Naive thymus-derived CD4-positive, alpha-beta T cell (primary cell): Measurements from ENCODE around the gene TMEM236. TPM values are rescaled to one million over a fixed set of nuclear protein-coding genes. Genes with fewer than 3 reads are reported as not detected.

ENCODE experiments used
- ATAC-seq: fragments of 150-1000 bp; cut with Tn5 transposase; 2 replicates; pipeline ENCODE4 v1.10.0; 2021; ENCODE audit warnings: mild to moderate bottlenecking, moderate library complexity
- CTCF ChIA-PET: fragments of 350-600 bp; sonication (Branson Sonifier 250); formaldehyde crosslinking; loops from one replicate; lab custom pipeline; 2021; ENCODE audit warnings: antibody characterized with exemption; lab: Charles Lee
- POLR2A ChIA-PET: fragments of 350-600 bp; sonication (Branson Sonifier 250); formaldehyde crosslinking; loops from one replicate; lab custom pipeline; 2021; ENCODE audit warnings: antibody characterized with exemption, inconsistent platforms; lab: Charles Lee
- DNase-seq, 9 donors: peaks; one replicate each; pipeline versions ENCODE4 v3.0.0 to v3.0.0-alpha.2; 2020 to 2022; ENCODE audit warnings: mixed read lengths in 1 of 9
- H3K27ac ChIP-seq: one replicate; pipeline ENCODE4 v1.7.0; 2013; ENCODE audit warnings: mild to moderate bottlenecking, low read depth, low read length, moderate library complexity
- H3K27me3 ChIP-seq, 2 donors: one replicate each; pipeline ENCODE4 v1.7.0; 2013; ENCODE audit warnings: low read length in 2 of 2, mild to moderate bottlenecking in 2 of 2, moderate library complexity in 2 of 2; ENCODE audit not compliant: control insufficient read depth in 2 of 2, insufficient read depth in 2 of 2
- H3K36me3 ChIP-seq, 3 experiments: 1 replicate in 2 of 3; 2 replicates in 1 of 3; pipeline ENCODE4 v1.7.0; 2013; ENCODE audit warnings: low read length in 3 of 3, mild to moderate bottlenecking in 3 of 3, moderate library complexity in 1 of 3; ENCODE audit not compliant: insufficient read depth in 3 of 3, control insufficient read depth in 2 of 3
- H3K4me1 ChIP-seq, 2 donors: one replicate each; pipeline ENCODE4 v1.7.0; 2013; ENCODE audit warnings: low read length in 2 of 2, mild to moderate bottlenecking in 2 of 2, moderate library complexity in 1 of 2; ENCODE audit not compliant: control insufficient read depth in 2 of 2, insufficient read depth in 2 of 2
- H3K4me3 ChIP-seq: 2 replicates; pipeline ENCODE4 v1.7.0; 2013; ENCODE audit warnings: mild to moderate bottlenecking, low read length
- H3K9me3 ChIP-seq, 3 experiments: 1 replicate in 2 of 3; 2 replicates in 1 of 3; pipeline ENCODE4 v1.7.0; 2013; ENCODE audit warnings: low read length in 3 of 3; ENCODE audit not compliant: control insufficient read depth in 2 of 3
- H3K27ac Mint-ChIP-seq, 9 donors: one replicate each; pipeline ENCODE4 v1.8.0; 2020 to 2022; ENCODE audit warnings: mixed read lengths in 9 of 9, mild to moderate bottlenecking in 8 of 9, moderate library complexity in 5 of 9, inconsistent platforms in 2 of 9
- H3K27me3 Mint-ChIP-seq, 5 donors: one replicate each; pipeline ENCODE4 v1.8.0; 2021 to 2022; ENCODE audit warnings: mixed read lengths in 5 of 5, mild to moderate bottlenecking in 1 of 5
- H3K36me3 Mint-ChIP-seq, 5 donors: one replicate each; pipeline ENCODE4 v1.8.0; 2020 to 2022; ENCODE audit warnings: mixed read lengths in 5 of 5, mild to moderate bottlenecking in 3 of 5, inconsistent platforms in 1 of 5
- H3K4me1 Mint-ChIP-seq, 7 donors: one replicate each; pipeline ENCODE4 v1.8.0; 2020 to 2022; ENCODE audit warnings: mixed read lengths in 7 of 7, mild to moderate bottlenecking in 3 of 7, inconsistent platforms in 1 of 7
- H3K4me3 Mint-ChIP-seq, 10 donors: one replicate each; pipeline ENCODE4 v1.8.0; 2020 to 2022; ENCODE audit warnings: mild to moderate bottlenecking in 10 of 10, mixed read lengths in 10 of 10, moderate library complexity in 6 of 10, inconsistent platforms in 2 of 10
- H3K9me3 Mint-ChIP-seq, 11 donors: one replicate each; pipeline ENCODE4 v1.8.0; 2020 to 2022; ENCODE audit warnings: mixed read lengths in 11 of 11, mild to moderate bottlenecking in 4 of 11, inconsistent platforms in 1 of 11, moderate library complexity in 1 of 11
- intact Hi-C, 2 donors: fragments of 100-400 bp; cut with micrococcal nuclease; formaldehyde crosslinking; loops; one replicate each; pipeline ENCODE4 v1.15.1; 2023
- polyA plus RNA-seq, 2 donors: library from polyadenylated mRNA; unstranded; fragments of 300-500 nt; fragmentation: Illumina TruSeq; gene quantifications; one replicate each; pipeline ENCODE4 v1.2.3, GENCODE V29; 2021
- total RNA-seq, 6 experiments: library from RNA in 5 of 6; stranded (reverse) in 5 of 6; gene quantifications; 1 replicate in 5 of 6; 2 replicates in 1 of 6; pipeline ENCODE4 v1.2.3 and lab custom pipeline; 2021 to 2026

Gene TMEM236
- total and polyA plus RNA-seq, 7 experiments from 2014 or later, result 0.02 to 0.12 (median 0.05) TPM; not detected in 4

- CTCF ChIA-PET, result no interaction called here
- POLR2A ChIA-PET, result no interaction called here
- intact Hi-C loops, result no loop called here
- Histone ChIP-seq H3K36me3 (no peaks in the 10 kb centered on the region), H3K4me1 (no peaks in the 10 kb centered on the region), H3K27ac (no peak overlapping the region), H3K27me3 (no peaks in the 10 kb centered on the region), H3K9me3 (no peaks in the 10 kb centered on the region), H3K4me3 (no peak overlapping the region)
- no peak for ATAC-seq
- Mint-ChIP-seq H3K36me3 (no peaks in the 10 kb centered on the region), H3K4me3 (no peak overlapping the region), H3K27me3 (no peaks in the 10 kb centered on the region), H3K27ac (no peak overlapping the region), H3K9me3 (no peaks in the 10 kb centered on the region), H3K4me1 (peaks cover 0 to 2% (median 0%) of the 10 kb centered on the region in 7 donors)
- DNase-seq, result no peak
Observed at GRCh38 chr10:17749890-17750289, 2.1 kb upstream of the TMEM236 start.

DNA sequence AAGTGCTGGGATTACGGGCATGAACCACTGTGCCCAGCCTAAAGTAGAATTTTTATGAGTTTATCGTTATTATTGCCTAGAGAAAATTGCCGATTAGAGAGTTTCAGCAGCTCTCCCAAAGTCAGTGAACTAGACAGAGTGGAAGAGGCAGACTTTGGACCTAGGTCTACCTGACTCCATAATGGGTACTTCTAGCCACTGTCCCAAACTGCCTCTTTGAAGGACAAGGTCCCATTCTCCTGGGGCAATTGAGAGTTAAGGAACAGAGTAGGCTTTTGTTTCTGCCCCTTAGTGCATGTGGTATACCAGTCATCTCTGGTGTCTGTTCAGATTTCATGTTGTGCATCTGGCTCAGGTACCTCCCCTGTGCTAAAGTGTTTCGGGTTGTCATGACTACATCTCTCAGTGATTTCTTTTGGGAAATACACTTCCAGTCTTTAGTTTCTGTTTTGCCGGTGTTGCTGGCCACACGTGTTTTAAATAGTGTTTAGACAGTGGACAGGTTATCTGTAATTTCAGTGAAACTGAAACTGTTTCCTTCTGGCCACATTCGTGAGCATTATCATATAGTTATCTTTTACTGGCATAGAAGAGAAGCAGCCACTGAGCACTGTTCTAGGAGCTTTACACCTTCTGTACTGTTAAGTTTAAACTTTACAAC, 4.7 kb downstream of the TMEM236 start:
- Mint-ChIP-seq H3K27ac (no peak overlapping the region), H3K27me3 (no peaks in the 10 kb centered on the region), H3K9me3 (peaks cover 0 to 3% (median 0%) of the 10 kb centered on the region in 11 donors), H3K4me1 (peaks cover 0 to 9% (median 0%) of the 10 kb centered on the region in 7 donors), H3K36me3 (peaks cover 0 to 11% (median 0%) of the 10 kb centered on the region in 5 donors), H3K4me3 (peak overlapping the region in 2 of 10 donors; percentile 11 to 62)
- ChIA-PET CTCF (interaction anchor here (0.6 kb wide), 1 partner anchor 473 kb away, joined by 3 read pairs; no protein-coding TSS in a partner anchor), POLR2A (no interaction called here)
- intact Hi-C loops, result no loop called here
- no peak overlapping the region for H3K27ac ChIP-seq
- H3K9me3 ChIP-seq, result no peaks in the 10 kb centered on the region
- H3K4me3 ChIP-seq, result no peak overlapping the region
- H3K4me1 ChIP-seq, result no peaks in the 10 kb centered on the region
- ATAC-seq (peak; percentile 27), DNase-seq (no peak)
- H3K27me3 ChIP-seq, result no peaks in the 10 kb centered on the region
- no peaks in the 10 kb centered on the region for H3K36me3 ChIP-seq

- H3K27me3 ChIP-seq, result no peaks in the 10 kb centered on the region
- H3K4me1 ChIP-seq, result no peaks in the 10 kb centered on the region
- DNase-seq (no peak), ATAC-seq (no peak)
- H3K4me1 Mint-ChIP-seq, result peaks cover 0 to 9% (median 0%) of the 10 kb centered on the region in 7 donors
- ChIA-PET CTCF (no interaction called here), POLR2A (no interaction called here)
- intact Hi-C loops, result no loop called here
- no peak overlapping the region for H3K27ac Mint-ChIP-seq
- no peak overlapping the region for H3K4me3 ChIP-seq
- no peaks in the 10 kb centered on the region for H3K9me3 ChIP-seq
- no peak overlapping the region for H3K27ac ChIP-seq
- no peaks in the 10 kb centered on the region for H3K36me3 ChIP-seq
- no peaks in the 10 kb centered on the region for H3K27me3 Mint-ChIP-seq
- no peak overlapping the region for H3K4me3 Mint-ChIP-seq
- peaks cover 0 to 4% (median 0%) of the 10 kb centered on the region in 11 donors for H3K9me3 Mint-ChIP-seq
- H3K36me3 Mint-ChIP-seq, result peaks cover 0 to 11% (median 0%) of the 10 kb centered on the region in 5 donors
Observed at GRCh38 chr10:17758200-17758599, 6.2 kb downstream of the TMEM236 start.

DNA sequence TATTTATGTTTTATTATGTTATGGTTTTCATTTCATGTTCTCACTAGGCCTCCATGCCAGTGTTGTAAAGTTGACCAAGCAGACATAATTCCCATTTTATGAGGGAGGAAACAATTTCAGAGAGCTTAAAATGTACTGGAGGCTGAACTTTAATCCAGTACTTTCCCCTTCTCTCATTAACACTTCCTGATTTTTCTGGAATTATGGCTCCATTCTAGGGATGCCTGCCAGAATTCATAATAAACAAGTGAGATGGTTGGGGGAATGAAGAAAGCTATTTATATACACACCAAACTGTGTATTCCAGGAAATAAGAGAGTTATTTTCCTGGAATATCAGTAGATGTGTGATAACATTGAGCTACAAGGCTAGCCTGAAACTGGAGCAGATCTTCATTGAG, 6.9 kb downstream of the TMEM236 start:
- H3K4me3 ChIP-seq, result no peak overlapping the region
- Mint-ChIP-seq H3K4me3 (no peak overlapping the region), H3K36me3 (peaks cover 0 to 11% (median 0%) of the 10 kb centered on the region in 5 donors), H3K27ac (no peak overlapping the region), H3K4me1 (peaks cover 0 to 9% (median 0%) of the 10 kb centered on the region in 7 donors), H3K9me3 (peaks cover 0 to 4% (median 0%) of the 10 kb centered on the region in 11 donors), H3K27me3 (no peaks in the 10 kb centered on the region)
- DNase-seq, result no peak
- H3K27ac ChIP-seq, result no peak overlapping the region
- intact Hi-C loops, result no loop called here
- H3K27me3 ChIP-seq, result no peaks in the 10 kb centered on the region
- H3K4me1 ChIP-seq, result no peaks in the 10 kb centered on the region
- ATAC-seq, result no peak
- H3K9me3 ChIP-seq, result no peaks in the 10 kb centered on the region
- POLR2A ChIA-PET, result no interaction called here
- no peaks in the 10 kb centered on the region for H3K36me3 ChIP-seq
- CTCF ChIA-PET, result no interaction called here

DNA sequence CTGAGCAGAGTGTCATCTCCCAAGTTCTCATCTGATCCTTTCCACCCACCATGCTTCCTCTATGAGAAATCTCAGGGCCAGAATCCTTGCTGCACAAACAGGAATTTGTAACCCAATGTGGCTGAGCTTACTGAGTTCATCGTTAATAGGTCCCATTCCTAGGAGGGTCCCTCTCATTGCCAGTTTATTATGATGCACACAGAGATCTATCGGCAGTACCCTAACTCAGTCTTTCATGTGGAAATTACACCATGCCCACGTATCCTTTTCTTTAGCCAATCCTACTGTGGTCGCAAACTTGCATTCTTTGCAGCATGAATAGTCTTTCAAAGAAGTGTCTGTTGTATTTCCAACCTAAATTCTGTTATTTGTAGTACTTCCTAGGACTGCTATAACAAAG, 12.1 kb downstream of the TMEM236 start:
- ChIA-PET CTCF (no interaction called here), POLR2A (no interaction called here)
- Mint-ChIP-seq H3K36me3 (peaks cover 0 to 11% (median 3%) of the 10 kb centered on the region in 5 donors), H3K9me3 (peaks cover 0 to 8% (median 0%) of the 10 kb centered on the region in 11 donors), H3K27me3 (peaks cover 0 to 12% (median 0%) of the 10 kb centered on the region in 5 donors), H3K4me3 (no peak overlapping the region), H3K27ac (no peak overlapping the region), H3K4me1 (no peaks in the 10 kb centered on the region)
- no peak overlapping the region for H3K27ac ChIP-seq
- no peak for ATAC-seq
- no peak overlapping the region for H3K4me3 ChIP-seq
- no peaks in the 10 kb centered on the region for H3K4me1 ChIP-seq
- H3K27me3 ChIP-seq, result no peaks in the 10 kb centered on the region
- no peaks in the 10 kb centered on the region for H3K9me3 ChIP-seq
- H3K36me3 ChIP-seq, result no peaks in the 10 kb centered on the region
- no peak for DNase-seq
- intact Hi-C loops, result no loop called here

DNA sequence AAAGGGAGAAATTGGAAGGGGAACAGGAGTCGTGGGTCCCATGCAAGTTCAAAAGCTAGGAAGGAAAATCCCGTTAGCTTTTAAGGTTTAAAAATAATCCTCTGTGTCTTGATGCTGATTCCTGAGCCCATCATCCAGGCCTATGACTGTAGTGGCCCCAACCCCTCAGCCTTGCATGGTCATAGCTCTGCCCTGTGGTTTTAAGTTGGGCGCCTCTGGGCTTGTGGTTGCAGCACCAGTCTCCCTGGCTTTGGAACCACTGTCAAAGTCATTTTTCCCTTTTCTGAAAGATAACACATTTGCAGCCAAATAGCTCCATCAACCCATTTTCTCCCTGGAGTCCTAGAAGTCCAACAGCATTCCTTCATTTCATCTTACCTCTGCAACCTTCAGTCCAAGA, 13.6 kb downstream of the TMEM236 start:
- peaks cover 0 to 5% (median 0%) of the 10 kb centered on the region in 5 donors for H3K36me3 Mint-ChIP-seq
- Histone ChIP-seq H3K36me3 (no peaks in the 10 kb centered on the region), H3K4me1 (no peaks in the 10 kb centered on the region), H3K27ac (no peak overlapping the region), H3K27me3 (no peaks in the 10 kb centered on the region), H3K9me3 (no peaks in the 10 kb centered on the region), H3K4me3 (no peak overlapping the region)
- intact Hi-C loops, result no loop called here
- DNase-seq, result no peak
- peaks cover 0 to 8% (median 0%) of the 10 kb centered on the region in 11 donors for H3K9me3 Mint-ChIP-seq
- ChIA-PET POLR2A (no interaction called here), CTCF (no interaction called here)
- no peak for ATAC-seq
- H3K4me3 Mint-ChIP-seq, result no peak overlapping the region
- no peak overlapping the region for H3K27ac Mint-ChIP-seq
- peaks cover 0 to 12% (median 0%) of the 10 kb centered on the region in 5 donors for H3K27me3 Mint-ChIP-seq
- H3K4me1 Mint-ChIP-seq, result no peaks in the 10 kb centered on the region

DNA sequence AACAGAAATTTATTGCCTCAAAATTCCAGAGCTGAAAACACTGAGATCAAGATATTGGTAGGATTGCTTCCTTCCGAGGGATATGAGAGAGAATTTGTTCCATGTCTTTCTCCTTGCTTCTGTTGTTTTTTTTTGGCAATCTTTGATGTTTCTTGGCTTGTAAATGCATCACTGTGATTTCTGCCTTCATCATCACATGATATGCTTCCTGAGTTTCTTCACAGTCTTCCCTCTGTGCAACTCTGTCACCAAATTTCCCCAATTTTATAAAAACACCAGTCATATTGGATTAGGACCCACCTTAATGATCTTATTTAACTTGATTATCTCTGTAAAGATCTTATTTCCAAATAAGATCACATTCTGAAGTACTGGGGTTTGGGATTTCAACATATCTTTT, 14.7 kb downstream of the TMEM236 start:
- H3K4me3 ChIP-seq, result no peak overlapping the region
- H3K9me3 Mint-ChIP-seq, result peaks cover 0 to 6% (median 0%) of the 10 kb centered on the region in 11 donors
- no peak overlapping the region for H3K4me3 Mint-ChIP-seq
- CTCF ChIA-PET, result no interaction called here
- no peak for ATAC-seq
- H3K36me3 Mint-ChIP-seq, result peaks cover 0 to 4% (median 0%) of the 10 kb centered on the region in 5 donors
- no peaks in the 10 kb centered on the region for H3K36me3 ChIP-seq
- H3K27me3 Mint-ChIP-seq, result peaks cover 0 to 15% (median 0%) of the 10 kb centered on the region in 5 donors
- DNase-seq, result no peak
- H3K27me3 ChIP-seq, result no peaks in the 10 kb centered on the region
- no peaks in the 10 kb centered on the region for H3K9me3 ChIP-seq
- H3K4me1 ChIP-seq, result no peaks in the 10 kb centered on the region
- H3K27ac Mint-ChIP-seq, result no peak overlapping the region
- H3K4me1 Mint-ChIP-seq, result no peaks in the 10 kb centered on the region
- intact Hi-C loops, result no loop called here
- POLR2A ChIA-PET, result no interaction called here
- H3K27ac ChIP-seq, result no peak overlapping the region
